Activated CD4-positive, CD25-positive, alpha-beta regulatory T cell treated with anti-CD3 and anti-CD28 coated beads, Interleukin-2, amount 50 U/mL, for 24 hours (primary cell): ENCODE measurements around the gene ABCG1.
A peak's percentile ranks its signal among the peaks of the same experiment; 100 is the strongest.

Source experiments
- ATAC-seq, 2 donors: fragments of 150-1000 bp; cut with Tn5 transposase; one replicate each; pipeline ENCODE4 v1.10.0; 2021; ENCODE audit warnings: mild to moderate bottlenecking in 1 of 2, moderate library complexity in 1 of 2

The ABCG1 gene

GRCh38 chr21:42308914-42309752, 90.2 kb downstream of the ABCG1 start:
- ATAC-seq: no peak

- peak in 1 of 2 donors; percentile 53 for ATAC-seq
These were observed 90.8 kb downstream of the ABCG1 start for GRCh38 chr21:42309753-42310213.

- ATAC-seq: no peak
These were observed 91.6 kb downstream of the ABCG1 start for GRCh38 chr21:42310411-42311001.

- ATAC-seq: no peak
These were observed 92.2 kb downstream of the ABCG1 start for GRCh38 chr21:42311160-42311559.

- no peak for ATAC-seq
These were observed 93.1 kb downstream of the ABCG1 start for GRCh38 chr21:42311816-42312625.

- no peak for ATAC-seq
These were observed 93.7 kb downstream of the ABCG1 start for GRCh38 chr21:42312626-42313104.

GRCh38 chr21:42313501-42313969, 94.6 kb downstream of the ABCG1 start:
- ATAC-seq: no peak

- ATAC-seq: no peak
These were observed 95.8 kb downstream of the ABCG1 start for GRCh38 chr21:42314616-42315295.

GRCh38 chr21:42315296-42315891, 96.5 kb downstream of the ABCG1 start, which contains the start of gene TFF3:
Gene TFF3 (minus strand): TSS chr21:42315409. CDS start chr21:42315374, 35 bp downstream.
- no peak for ATAC-seq

- no peak for ATAC-seq
These were observed 98.0 kb downstream of the ABCG1 start for GRCh38 chr21:42316891-42317290.

- ATAC-seq: no peak
These were observed 98.4 kb downstream of the ABCG1 start for GRCh38 chr21:42317341-42317741.

- no peak for ATAC-seq
These were observed 99.1 kb downstream of the ABCG1 start for GRCh38 chr21:42317826-42318746.

- no peak for ATAC-seq
These were observed 100.4 kb downstream of the ABCG1 start for GRCh38 chr21:42319376-42319775.

- ATAC-seq: no peak
These were observed 101.1 kb downstream of the ABCG1 start for GRCh38 chr21:42319851-42320572.

GRCh38 chr21:42320791-42321190, 101.9 kb downstream of the ABCG1 start:
- no peak for ATAC-seq

GRCh38 chr21:42321231-42321630, 102.3 kb downstream of the ABCG1 start:
- ATAC-seq: no peak

GRCh38 chr21:42321845-42322244, 102.9 kb downstream of the ABCG1 start:
- ATAC-seq: no peak

GRCh38 chr21:42324896-42325295, 106.0 kb downstream of the ABCG1 start:
- ATAC-seq: no peak

GRCh38 chr21:42330380-42331371, 111.7 kb downstream of the ABCG1 start:
- ATAC-seq: no peak
